GOT3 (cell line): ENCODE measurements around the gene SPINK8.
"Not testable (repeated sequence)": the region's sequence is repeated elsewhere in the genome, so short reads cannot be mapped to it uniquely, and the experiment has no call there.

ENCODE experiments used
- DNase-seq: peaks from one replicate; lab custom pipeline; 2025; ENCODE audit warnings: mixed read lengths; lab: John Stamatoyannopoulos, UW

The SPINK8 gene

GRCh38 chr3:48333346-48334245 lies at the start of gene SPINK8:
Gene SPINK8, minus strand, starts transcription at chr3:48333661. Its CDS starts 5,320 bp downstream, at chr3:48328341.
- not testable (repeated sequence) for DNase-seq

- DNase-seq, result no peak
These were observed 39.5 kb upstream of the SPINK8 start for GRCh38 chr3:48372862-48373435.

- no peak for DNase-seq
These were observed 38.9 kb upstream of the SPINK8 start for GRCh38 chr3:48372377-48372770.

- DNase-seq, result no peak
These were observed 38.4 kb upstream of the SPINK8 start, which contains the start of gene FBXW12 for GRCh38 chr3:48371651-48372376. Gene FBXW12, plus strand, starts transcription at chr3:48372219. Its CDS starts 549 bp downstream, at chr3:48372768.

GRCh38 chr3:48370333-48370713 lies 36.9 kb upstream of the SPINK8 start:
- DNase-seq, result no peak

GRCh38 chr3:48369693-48370332 lies 36.4 kb upstream of the SPINK8 start:
- DNase-seq, result no peak

- no peak for DNase-seq
These were observed 33.7 kb upstream of the SPINK8 start for GRCh38 chr3:48367201-48367600.

- DNase-seq, result no peak
These were observed 31.4 kb upstream of the SPINK8 start for GRCh38 chr3:48364840-48365239.

- DNase-seq, result no peak
These were observed 28.5 kb upstream of the SPINK8 start for GRCh38 chr3:48361928-48362327.

- DNase-seq, result no peak
These were observed 23.0 kb upstream of the SPINK8 start for GRCh38 chr3:48356419-48356818.

- no peak for DNase-seq
These were observed 20.5 kb upstream of the SPINK8 start for GRCh38 chr3:48353987-48354386.

GRCh38 chr3:48352546-48352945 lies 19.1 kb upstream of the SPINK8 start:
- DNase-seq, result no peak

- no peak for DNase-seq
These were observed 14.0 kb upstream of the SPINK8 start for GRCh38 chr3:48347500-48347899.

GRCh38 chr3:48345946-48346572 lies 12.6 kb upstream of the SPINK8 start:
- DNase-seq, result no peak

GRCh38 chr3:48344867-48345507 lies 11.5 kb upstream of the SPINK8 start:
- DNase-seq, result no peak

GRCh38 chr3:48343432-48343831 lies 10.0 kb upstream of the SPINK8 start:
- no peak for DNase-seq

- no peak for DNase-seq
These were observed 5.2 kb upstream of the SPINK8 start for GRCh38 chr3:48338635-48339034.

GRCh38 chr3:48337536-48337935 lies 4.1 kb upstream of the SPINK8 start:
- not testable (repeated sequence) for DNase-seq

- not testable (repeated sequence) for DNase-seq
These were observed 1.8 kb upstream of the SPINK8 start for GRCh38 chr3:48335286-48335685.

GRCh38 chr3:48334605-48335004 lies 1.1 kb upstream of the SPINK8 start:
- no peak for DNase-seq
